Lung microvascular endothelial cell (primary cell): ENCODE results near the gene REXO1. TPM values are rescaled to one million over a fixed set of nuclear protein-coding genes. Genes with fewer than 3 reads are reported as not detected.

ENCODE experiments used
- DNase-seq, 2 donors: peaks; one replicate each; pipeline versions ENCODE4 v3.0.0 to v3.0.0-alpha.2; 2010; ENCODE audit warnings: low read depth in 2 of 2
- total RNA-seq: library from RNA; depleted of rRNA; stranded (reverse); fragments of >200 nt; gene quantifications from 2 replicates; pipeline ENCODE4 v1.2.1, GENCODE V29; 2014

REXO1 gene
- total RNA-seq, 1 donor from 2014 or later = 6.9 TPM

DNA sequence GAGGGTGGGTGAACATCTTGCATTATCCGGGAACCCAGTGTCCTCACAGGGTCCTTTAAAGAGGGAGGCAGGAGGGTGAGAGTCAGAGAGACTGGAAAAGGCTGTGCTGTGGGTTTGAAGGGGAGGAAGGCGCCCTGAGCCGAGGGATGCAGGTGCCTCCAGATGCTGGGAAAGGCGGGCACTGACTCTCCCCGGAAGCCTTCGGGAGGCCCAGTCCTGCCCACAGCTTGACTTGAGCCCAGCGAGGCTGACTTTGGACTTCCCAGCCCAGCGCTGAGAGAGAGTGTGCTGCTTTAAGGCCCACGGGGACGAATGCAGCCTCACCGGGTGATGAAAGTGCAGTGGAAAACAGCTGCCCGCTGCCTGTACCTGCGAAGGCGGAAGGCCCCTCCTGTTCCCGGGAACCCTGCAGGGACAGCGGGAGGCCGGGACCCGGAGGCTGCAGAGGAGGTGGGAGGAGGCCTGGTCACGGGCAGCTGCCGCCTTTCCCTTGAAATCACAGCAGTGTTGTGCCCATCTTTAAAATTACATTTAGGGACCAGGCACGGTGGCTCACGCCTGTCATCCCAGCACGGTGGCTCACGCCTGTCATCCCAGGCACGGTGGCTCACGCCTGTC lies 16.1 kb downstream of the REXO1 start:
- no peak for DNase-seq

DNA sequence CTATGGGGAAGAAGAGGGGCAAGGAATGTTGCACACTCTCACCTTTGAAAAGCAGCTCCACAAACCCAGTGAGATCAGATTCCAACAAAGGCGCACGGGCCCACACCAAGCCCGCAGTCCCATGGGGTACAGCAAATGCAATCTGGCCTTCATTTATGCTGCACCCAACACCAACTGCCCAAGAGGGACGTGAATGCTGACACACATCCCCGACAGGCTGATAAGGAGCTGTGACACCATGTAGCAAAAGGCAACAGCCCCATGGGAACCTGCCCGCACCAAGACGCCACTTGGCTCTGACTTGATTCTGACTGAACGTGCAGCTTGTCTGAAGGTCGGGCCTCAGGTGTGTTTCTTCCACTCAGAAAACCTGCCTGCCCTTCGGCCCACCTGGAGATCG lies 17.3 kb downstream of the REXO1 start:
- no peak for DNase-seq

DNA sequence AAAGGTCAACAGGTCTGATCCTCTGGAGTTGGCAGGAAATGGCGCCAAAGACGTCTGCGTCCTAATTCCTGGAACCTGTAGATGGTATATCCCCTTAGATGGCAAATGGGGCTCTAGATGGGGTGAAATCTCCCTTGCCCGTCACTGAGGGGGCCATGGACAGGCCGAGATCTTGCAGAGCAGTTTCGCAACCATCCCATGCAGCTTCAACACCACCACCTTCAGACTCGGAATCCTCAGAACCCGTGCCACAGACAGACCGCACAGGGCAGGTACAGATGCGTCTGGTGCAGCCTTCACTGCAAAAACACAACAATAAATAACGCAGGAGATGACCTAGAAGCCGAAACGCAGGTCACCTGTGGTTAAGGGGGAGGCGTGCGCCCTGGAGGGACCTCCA lies 17.7 kb downstream of the REXO1 start:
- no peak for DNase-seq

DNA sequence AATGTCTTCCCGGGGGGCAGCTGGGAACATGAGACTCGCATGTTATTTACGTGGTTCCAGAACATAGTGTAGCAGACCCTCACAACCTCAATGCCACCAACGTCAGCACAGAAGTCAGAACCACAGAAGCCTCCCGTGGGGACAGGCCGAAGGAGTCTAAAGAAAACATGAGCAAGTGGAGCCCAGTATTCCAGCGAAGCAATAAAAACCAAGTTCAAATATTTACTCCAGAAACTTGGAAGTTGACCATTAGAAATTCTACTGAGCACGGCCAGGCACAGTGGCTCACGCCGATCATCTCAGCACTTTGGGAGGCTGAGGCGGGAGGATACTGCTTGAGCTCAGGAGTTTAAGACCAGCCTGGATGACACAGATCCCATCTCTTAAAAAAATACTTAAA lies 18.3 kb downstream of the REXO1 start:
- DNase-seq = no peak

DNA sequence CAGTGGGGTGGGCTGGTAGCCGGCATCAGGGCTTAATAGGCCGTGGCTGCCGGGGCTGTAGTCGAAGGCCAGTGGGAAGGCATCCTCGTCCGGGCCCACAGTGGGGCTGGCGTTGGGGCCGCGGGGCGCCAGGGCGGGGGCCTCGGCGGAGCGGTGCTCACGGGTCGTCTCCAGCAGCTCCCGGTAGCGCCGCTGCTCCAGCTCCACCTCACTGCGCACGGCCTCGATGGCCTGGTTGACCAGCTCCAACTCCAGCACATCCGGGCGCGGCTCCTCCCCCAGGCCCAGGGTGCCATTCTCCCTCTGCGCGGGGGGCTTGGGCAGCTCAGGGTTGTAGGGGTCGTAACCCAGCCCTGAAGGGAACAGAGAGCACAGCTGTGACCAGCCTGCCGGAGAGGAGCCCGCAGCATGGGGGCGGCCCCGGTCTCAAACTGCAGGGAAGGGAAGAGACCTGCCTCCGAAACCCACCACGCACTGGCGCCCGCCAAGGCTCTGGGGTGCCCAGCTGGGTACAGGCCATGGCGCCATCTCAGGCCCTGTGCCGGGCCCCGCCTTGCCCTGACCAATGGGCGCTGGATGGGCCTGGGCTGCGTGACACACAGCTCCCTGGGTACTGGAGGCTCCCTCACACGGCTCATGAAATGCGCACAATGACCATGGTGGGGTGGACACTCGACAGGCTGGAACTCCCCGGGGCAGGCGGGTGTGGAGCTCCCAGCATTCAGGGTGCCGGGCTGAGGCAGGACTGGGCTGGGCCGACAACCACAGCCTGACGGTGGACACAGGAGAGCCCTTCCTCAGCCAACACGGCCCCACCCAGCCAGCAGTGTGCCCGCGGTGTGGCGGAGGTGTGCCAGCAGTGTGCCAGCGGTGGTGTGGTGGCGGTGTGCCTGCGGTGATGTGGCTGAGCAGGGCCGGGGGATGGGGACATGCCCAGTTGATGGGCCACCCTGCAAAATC lies 19.7 kb downstream of the REXO1 start:
- DNase-seq = no peak

DNA sequence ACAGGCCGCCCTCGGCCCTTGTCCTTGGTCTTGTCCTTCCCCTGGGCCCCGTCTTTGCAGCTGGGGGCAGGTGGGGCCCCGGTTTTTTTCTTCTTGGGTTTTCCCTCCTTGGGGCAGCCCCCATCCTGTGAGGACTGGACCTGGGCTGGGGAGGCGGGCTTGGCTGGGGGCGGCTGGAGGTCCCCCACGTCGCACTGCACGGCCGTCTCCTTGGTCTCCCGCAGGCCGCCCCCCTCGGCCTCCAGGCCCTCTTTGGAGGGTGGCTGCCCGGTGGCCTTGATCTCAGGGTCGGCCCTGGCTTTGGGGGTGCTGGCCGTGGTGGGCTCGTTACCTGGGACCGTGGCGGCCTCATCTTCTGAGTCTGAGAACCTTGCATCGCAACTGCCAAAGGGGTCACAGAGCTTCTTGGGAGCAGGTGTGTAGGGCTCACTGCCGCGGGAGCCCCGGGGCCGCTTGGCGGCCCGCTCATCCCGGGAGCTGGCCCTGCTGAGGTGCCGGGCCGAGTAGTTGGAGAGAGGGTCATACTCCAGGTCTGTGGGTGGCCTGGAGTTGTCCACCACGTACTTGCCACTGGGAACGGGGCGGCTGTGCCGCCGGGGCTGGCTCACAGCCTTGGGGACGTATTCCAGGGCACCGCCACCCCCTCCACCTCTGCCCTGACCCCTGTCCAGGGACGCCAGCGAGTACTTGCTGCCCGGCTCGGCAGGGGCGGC lies 20.6 kb downstream of the REXO1 start:
- no peak for DNase-seq

DNA sequence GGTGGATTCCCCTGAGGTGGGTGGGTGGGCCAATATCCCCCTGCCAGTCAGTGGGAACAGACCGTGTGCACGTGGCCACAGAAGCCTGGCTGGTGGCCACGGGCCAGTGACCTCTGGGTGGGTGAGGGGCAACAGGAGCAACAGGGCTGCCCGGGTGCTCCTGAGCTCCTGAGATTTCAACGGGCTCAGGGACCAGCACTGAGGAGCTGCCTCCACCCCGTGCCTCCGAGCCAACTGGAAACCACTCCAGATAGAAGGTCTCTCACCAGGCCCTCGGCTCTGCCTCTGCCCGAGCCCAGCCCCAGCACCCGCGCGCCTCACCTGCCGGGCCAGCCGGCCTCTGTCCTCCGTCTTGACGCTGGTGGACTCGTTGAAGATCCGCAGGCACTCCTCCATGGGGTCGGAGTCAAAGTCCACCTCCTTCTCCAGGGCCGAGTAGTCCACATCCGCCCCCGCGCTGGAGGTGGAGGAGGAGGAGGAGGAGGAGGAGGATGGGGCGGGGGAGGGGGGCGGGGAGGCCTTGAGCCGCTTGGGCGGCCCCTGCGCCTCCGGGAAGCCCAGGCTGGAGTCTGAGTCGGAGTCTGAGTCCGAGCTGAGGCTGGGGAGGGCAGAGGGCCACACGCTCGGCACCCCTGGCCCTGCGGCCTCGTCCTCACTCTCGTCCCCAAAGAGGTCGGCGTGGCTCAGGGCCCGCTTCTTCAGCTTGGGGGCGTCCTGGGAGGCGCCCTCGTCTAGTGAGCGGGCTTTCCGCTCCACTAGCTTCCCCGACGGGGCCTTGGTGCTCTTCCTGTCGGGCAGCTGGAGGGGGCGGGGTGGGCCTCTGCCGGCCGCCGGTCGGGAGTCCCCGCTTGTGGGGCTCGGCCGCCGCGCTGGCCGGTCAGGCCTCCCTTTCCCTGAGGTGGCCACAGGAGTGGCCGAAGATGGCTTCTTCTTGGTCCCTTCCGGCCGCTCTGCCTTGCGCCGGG lies 21.4 kb downstream of the REXO1 start:
- no peak for DNase-seq

DNA sequence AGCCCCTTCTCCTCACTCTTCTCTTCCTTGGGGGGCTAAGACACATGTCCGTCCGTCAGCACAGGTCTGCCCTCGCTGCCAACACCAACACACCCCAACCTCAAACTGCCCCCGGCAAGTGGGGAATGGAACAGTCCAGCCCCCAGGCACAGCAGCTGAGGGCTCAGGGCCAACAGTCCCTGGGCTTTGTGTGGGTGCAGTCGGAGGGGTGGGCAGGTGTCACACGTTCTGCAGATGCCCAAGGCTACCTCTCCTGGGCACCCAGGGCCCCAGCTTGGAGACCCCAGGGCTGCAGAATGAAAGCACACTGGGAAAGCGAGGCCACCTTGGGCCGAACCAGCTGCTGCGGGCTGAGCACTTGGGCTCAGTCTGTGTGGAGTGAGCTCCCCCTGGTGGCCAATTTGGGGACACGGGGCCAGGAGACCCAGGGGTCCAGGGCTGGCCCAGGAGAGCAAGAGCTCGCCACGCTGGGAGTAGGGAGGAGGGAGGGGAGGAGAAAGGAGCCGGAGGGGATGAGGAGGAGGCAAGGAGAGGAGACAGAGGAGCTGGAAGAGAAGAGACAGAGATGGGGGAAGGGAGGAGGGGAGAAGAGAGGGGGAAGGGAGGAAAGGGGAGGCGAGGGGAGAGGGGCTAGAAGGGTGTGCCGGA lies 22.2 kb downstream of the REXO1 start:
- DNase-seq = peak; percentile 62 to 78

DNA sequence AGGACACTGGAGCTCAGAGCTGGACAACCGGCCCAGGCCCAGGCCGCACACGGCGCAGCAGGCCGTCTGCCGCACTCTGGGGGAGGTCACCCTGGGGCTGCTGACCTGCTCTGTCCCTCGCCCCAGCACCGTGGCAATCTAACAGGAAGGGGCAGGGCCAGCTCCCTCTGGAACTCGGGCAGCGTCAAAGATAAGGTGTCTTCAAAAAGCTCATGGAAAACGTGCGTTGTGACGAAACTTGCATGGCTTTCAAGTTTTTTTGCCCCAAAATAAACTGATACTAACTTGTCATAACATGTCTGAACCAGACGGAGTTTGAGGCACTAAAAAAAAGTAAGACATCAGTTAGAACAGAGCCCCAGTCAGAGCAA lies 24.0 kb downstream of the REXO1 start:
- no peak for DNase-seq

DNA sequence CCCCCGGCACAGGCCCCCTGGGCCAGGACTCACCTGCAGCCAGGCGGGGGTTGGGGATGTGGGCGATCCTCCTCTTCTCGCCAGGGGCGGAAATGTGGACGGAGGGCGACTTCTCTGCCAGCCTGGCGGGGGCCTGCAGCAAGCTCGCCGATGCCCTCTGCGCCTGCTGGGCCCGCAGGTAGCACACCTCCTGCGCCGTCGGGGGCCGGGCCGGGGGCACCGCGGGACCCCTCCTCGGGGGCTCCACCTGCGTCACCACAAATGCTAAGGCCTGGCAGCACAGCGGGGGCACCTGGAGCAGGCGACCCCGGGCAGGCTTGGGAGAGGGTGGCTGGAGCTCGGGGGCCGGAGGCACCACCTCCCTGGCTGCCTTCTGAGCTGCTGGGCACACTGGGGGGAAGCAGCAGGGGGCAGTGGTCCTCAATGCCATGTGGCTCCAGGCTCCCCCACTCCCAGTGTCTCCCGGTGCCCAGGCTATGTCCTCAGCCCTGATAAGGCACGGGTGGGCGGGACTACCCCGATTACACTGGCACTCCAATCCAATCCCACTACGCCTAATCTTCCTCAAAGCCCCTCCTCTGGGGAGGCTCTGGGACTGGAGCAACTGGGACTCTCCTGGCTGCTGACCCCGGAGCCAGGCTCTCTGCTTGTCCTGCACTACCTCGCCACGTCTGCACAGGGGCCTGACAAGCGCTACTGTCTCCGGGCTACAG lies 24.6 kb downstream of the REXO1 start:
- no peak for DNase-seq

DNA sequence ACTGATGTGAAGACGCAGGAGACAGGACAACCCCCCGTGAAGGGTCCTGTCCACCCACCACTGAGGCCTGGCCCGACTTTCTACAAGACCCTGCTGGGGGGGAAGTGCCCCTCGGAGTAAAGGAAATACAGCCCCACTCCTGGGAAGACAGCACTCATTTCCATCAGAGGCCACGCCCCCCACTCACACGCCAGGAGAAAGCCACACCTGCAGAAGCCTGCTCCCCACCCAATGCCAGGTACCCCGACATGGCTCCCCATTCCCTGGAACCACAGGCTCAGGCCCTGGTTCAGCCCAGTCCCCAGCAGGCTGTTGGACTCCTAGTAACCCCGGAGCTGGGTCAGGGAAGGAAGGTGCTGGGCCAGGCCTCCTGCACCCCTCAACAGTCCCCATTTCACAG lies 25.3 kb downstream of the REXO1 start:
- DNase-seq = no peak

DNA sequence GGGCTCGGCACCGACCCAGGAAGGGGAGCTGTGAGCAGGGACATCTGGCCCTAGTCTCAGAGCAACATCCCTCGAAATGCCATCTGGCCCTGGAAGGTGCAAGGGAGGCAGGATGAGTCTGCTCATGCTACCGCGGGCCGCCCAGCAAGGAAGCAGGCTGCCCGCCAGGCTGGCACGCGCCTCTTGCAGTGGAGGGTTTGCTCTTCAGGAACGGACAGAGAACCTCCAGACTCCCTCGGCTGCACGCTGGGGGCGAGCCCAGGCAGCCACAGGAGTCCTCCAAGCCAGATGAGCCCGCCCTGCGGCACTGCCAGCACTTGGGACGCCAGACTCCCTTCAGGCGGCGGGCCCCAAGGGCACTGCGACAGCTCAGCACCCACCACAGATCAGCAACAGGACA lies 26.1 kb downstream of the REXO1 start:
- DNase-seq = no peak

DNA sequence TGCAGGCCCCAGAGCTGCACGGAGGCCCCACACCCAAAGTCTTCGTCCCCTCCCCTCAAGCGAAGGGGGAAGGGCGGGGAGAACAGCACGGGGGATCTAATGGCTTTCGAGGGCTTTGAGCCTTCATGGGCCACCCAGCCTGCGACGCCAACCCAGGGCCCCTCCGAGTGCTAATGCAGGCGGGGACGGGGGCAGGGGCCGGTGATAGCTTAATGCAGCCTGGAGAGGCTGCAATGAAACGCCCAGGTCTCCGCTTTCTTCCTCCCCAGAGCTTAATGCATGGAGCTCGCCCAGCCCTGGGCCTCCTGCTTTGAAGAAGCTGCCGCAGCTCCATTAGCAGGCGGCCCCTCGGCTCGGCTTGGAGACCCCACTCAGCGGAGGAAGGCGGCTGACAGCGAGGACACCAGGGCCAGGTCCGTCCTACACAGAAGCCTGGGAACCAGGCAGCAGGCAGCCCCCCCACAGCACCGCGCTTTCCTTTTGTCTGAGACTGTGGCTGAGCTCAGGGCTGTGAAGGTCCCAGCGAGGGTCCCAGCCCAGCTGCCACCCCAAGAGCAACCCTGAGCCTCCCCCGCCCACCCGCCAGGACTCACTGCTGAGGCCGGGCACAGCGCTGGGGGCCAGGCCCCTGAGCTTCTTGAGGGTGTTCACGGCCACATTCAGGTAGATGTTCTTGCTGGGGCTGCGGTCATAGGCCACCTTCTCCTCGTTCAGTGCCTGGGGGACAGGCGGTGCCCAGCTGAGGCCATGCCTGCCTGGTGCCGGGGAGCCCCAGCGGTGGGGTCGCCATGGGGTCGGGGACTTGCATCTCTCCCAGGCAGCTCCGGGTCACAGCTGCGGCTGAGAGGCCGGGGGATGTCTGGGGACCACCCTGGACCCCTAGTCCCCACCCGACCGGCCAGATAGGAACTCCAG lies 28.7 kb downstream of the REXO1 start:
- no peak for DNase-seq

DNA sequence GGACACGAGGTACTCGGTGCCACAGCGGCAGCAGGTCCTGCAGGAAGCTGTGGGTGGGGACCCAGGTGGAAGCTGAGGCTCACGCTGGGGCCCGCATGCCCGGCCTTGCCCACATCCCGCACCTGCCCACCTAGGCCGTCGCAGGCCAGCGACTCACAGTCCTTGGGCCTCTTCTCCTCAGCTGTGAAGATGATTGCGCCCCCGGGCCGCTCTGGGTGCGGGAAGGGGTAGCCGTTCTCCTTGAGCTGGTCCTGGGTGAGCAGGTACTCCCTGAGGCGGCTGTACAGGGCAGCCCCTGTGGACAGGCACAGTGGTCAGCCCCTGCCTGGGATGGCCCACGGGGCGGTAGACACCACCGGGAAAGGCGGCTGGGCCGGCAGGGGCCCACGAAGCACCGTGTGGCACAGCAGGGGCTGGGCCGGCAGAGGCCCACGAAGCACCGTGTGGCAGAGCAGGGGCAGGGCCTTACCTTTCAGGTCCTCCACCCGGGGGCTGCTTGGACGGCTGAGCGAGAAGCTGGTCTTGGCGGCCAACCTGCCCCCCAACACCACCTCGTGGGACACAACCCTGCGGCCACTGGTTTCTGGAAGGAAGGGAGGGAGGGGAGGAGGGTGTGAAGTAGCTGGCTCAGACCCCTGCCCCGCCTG lies 29.6 kb downstream of the REXO1 start:
- DNase-seq = no peak

DNA sequence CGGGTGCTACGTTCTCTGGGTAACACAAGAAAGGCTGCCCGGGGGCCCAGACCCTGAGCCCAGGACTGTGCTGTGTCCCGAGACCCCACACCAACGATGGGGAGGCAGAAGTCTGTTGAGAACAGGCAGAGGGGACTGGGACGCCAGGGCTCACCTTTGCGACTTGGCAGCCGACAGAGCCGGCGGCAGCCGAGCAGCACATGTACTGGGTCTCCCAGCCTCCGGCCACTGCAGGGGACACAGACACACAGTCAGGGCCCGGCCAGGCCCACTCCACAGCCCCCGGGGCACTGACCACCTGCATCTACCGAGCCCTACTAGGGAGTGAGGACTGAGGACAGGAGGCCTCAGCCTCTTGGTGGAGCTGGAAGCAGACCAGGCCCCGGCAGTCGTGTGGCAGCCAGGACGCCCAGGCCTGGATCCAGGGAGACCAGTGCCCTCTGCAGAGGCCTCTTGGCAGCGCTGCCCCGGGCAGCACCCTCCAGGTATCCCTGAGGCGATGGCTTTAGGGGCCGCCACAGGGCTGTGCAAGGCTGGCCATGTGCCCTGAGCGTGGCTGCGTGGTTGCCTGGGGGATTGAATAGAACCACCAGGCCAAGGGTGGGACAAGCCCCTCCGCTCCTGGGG lies 30.6 kb downstream of the REXO1 start:
- no peak for DNase-seq

DNA sequence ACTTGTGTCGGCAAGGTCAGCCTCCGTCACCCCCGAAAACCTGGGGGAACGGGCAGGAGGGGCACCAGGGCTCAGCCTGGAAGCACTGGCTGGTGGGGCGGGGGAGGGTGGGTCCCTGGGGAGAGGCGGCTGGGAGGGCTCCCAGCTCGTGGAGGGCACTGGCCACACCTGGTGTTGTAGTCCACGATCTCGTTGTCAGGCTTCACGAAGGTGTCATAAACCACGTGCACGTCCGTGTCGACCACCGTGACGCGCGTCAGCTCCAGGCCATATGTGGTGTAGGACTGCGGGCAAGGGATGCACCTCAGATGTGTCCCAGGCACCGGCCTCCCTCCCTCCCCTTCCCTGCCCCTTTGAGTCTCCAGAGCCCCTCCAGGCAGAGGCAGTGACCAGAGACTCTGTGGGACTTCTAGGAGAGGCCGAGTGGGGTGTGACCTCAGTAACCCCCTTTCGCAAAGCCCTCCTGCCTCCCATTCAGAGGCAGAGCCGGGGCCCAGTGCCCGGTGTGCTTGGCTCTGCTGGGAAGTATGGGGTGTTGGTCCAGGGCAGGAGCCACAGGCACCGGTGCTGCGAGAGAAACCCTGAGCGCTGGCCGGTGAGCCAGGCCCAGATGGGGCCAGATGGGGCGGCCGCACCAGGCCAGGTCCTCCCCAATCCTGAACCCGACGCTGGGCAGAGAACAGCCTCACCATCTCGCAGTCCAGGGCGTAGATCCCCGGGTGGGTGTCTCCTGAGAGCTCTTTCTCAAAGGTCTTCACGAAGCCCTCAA lies 31.6 kb downstream of the REXO1 start:
- no peak for DNase-seq
